Fibroblast of skin of abdomen (primary cell): ENCODE results near the gene RTL10.

Source experiments
- DNase-seq: peaks from one replicate; pipeline ENCODE4 v3.0.0-alpha.2; 2013

RTL10 gene

DNA sequence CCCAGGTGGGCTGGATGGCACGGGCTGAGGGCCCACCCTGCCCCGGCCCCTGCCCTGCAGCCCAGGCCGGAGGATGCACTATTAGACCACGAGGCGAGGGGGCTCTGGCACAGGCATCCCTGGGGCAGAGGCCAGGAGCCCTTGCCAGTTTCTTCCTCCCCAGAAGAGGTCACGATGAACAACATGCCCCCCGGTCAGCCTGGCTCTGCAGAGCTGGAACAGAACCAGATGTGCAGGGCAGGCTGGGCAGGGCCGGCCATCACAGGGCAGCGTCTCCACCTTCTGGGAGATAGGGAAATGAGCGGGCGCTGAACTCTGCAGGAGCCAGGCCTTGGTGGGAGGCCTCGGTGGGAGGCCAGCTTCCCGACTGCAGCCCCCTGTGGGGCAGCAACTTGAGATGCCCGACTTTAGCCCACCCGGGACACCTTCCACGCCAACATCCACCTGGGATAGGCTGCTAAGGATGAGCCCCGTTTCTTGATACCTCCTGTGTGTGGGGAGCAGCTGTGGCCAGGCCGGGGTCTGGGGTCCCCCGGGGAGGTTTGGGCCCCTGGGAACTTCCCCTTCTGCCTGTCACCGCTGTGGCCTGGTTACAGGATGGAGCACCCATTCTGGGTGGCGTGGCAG, 21.8 kb upstream of the RTL10 start:
- DNase-seq: no peak

DNA sequence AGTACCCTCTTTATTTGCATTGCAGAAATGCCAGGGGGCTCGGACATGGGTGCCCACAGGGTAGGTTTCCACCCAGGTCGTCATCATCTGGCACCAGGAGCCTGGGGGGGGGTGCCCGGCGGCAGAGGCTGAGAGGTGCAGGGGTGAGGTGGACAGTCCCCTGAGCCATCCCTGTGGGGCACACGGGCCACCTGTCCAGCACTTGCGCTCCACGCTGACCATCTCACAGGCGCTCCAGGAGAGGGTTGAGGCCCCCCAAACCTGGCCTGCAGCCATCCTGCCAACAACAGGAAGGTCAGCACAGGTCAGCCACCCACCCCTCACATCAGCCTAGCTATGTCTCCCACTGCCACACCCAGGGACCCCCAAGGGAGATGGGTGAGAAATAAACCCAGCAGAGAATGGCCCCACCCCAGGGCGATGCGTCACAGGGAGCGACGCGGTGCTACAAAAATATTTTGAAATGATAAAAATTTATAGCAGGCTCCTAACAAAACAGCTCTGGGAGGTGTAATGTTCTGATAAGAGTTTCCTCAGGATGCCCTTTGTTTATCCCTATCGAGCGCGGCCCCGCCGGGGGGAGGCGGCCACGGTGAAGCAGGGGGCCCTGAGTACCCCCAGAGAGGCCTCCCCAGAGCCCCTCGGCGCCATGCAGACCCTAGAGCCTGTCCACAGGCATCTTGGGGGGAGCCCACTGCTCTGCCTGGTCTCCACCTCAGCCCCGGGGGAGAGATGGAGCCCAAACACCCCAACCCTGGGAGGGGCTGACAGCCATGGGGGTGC, 21.0 kb upstream of the RTL10 start:
- no peak for DNase-seq

DNA sequence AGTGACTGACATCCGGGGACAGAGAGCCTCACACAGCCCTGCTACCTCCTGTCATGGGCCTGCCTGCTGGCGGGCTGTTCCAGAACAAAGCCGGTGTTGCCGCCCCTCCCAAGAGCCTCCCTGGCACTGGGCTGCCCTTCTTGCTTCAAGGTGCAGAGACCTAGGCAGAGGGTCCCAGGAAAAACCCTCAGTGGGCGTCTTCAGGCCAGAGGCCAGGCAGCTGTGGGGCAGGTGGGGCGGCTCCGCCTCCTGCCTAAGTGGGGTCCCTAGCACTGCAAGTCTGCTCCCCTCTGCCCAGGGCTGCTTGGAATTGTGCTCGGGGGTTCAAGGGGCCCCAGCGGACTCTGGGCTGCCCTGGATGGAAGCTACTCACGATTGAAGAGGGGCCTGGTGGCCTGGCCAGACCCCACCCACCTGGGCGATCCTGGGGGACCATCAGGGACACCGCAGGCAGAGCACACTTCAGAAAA, 20.4 kb upstream of the RTL10 start:
- no peak for DNase-seq

DNA sequence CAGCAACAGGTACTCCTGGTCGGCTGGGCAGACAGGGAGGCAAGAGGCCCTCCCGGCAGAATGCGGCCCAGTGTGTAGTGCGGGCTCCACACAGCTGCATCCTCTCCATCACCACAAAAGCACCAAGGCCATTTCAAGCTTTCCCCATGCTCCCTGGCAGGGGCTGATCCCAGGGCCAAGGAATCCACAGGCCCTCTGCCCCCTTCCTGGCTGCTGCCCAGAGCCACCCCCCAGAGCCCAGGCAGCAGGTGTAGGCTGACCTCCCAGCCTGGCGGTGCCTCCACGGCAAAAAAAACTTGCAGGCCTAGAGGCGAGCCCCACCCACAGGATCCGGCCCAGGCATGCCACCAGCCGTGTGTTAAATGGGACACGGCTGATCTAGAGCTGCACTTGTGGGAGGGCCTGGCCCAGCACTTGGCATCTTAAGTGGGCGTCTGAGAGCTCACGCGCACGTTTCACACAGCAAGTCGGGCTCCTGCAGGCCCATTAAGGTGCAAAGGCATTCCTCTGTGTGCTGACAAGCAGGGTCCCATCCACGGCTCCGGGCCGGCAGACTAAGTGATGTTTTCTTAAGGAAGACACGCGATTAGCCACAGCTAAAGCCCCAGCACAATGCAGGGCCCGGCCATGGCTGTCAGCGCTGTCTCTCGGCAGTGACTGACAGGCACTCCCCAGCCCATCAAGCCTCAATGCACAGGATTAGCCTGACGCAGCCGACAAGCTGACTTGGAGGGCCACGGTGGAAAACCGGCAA, 19.8 kb upstream of the RTL10 start:
- no peak for DNase-seq

DNA sequence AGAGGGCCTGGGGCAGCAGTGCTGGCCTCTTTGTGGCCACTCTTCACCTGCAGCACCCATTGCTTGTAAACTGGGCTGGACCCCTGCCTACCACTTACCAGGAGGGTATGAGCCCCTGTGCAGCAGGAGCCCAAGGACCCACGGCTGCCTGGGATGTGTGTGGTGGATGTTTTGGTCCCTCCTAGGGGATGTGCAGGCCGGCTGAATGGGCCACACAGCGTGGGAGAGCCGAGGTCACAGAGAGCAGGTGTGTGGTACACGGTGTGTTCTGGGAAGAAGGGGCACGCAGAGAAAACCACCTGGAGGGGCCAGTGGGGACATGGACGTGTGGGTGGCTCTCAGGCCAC, 19.3 kb upstream of the RTL10 start:
- DNase-seq: no peak

DNA sequence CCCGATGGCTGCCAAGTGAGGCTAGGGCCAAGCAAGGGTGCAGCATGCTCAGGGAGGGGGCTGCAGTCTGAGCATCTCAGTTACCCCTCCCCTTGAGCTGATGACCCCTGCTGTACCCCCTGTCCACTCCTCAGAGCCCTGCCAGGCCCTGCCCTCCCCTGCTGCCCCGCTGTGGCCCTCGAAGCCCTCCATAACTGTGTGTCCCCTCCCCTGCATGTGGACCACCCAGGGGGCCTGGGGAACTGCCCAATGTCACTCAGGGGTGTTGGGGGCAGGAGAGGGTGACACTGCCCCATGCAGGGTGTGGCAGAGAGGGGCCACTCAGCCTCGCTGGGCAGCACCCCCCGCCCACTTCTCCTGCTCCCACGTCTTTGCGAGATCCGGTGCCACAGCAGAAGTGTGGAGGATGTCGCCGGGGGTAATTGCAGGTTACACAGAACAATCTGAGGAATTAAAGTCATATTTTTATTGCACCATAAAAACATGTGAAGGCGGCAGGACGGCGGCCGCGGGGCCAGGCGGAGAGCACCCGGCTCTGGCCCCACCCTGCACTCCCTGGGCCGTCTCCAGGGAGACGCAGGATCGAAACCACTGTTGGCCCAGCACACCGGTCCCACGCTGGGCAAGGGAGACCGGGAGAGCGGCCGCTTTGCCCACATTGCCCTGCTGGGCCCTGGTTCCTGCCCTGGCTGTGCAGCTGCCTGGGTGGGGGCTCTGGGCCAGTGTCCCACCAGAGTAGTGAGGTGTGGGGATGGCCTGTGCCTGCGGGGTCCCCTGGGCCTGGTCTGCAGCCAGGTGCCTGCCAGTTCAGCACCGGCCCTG, 18.7 kb upstream of the RTL10 start:
- DNase-seq: no peak

DNA sequence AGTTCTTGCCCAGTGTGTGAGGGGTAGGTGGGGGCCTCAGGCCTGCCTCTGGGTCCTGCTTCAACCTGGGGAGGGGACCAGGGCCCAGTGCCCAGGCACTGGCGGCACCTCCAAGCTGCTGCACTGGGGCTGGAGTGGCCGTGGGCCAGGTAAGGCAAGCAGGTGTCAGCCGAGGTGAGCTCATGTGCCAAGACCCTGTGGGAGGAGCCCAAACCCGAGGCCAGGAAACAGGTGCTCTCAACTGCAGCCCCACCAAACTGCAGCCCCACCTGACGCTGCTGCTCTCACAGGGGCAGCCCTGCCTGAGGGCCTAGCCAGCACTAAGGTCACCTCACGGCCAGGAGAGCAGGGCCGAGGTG, 18.1 kb upstream of the RTL10 start:
- no peak for DNase-seq

DNA sequence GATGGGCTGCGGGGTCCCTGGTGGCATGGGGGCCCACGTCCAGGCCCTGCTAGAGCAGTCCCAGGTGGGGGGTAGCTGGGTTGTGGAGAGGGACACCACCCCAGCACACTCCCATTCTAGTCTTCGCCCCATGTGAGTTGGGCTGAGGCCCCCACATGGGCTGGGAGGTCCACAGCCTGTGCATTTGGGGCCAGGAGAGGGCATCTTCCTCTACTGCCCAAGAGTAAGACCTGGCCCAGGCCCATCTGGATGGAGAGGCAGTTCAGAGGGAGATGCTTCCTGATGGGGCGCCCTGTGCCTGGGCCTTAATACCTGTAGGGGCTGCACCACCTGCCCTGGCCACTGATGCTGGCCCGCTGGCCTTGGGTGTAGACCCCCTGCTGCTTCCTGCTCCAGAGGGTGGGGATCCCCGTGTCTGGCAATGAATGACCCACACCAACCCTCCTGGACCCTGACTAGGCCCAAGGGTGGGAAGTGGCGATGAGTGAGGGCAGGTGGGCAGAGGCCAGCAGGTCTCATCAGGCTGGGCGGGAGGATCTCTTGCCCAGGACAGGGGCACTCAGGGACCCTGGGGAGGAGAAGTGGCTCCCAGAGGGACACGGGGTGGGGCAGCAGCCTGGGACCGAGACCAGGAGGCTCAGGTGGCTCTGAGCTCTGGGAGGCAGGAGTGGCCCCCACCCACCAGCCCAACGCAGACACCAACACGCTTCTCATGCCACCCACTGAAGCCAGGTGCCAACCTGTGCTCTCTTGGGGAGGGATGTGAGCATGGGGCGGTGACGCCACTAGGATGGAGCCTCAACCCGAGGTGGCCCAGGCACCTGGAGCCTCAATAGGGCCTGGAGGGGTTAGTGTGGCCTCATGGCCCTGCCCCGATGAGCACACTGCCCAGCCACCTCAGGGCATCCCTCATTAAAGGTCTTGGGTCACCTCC, 17.4 kb upstream of the RTL10 start:
- DNase-seq: no peak

DNA sequence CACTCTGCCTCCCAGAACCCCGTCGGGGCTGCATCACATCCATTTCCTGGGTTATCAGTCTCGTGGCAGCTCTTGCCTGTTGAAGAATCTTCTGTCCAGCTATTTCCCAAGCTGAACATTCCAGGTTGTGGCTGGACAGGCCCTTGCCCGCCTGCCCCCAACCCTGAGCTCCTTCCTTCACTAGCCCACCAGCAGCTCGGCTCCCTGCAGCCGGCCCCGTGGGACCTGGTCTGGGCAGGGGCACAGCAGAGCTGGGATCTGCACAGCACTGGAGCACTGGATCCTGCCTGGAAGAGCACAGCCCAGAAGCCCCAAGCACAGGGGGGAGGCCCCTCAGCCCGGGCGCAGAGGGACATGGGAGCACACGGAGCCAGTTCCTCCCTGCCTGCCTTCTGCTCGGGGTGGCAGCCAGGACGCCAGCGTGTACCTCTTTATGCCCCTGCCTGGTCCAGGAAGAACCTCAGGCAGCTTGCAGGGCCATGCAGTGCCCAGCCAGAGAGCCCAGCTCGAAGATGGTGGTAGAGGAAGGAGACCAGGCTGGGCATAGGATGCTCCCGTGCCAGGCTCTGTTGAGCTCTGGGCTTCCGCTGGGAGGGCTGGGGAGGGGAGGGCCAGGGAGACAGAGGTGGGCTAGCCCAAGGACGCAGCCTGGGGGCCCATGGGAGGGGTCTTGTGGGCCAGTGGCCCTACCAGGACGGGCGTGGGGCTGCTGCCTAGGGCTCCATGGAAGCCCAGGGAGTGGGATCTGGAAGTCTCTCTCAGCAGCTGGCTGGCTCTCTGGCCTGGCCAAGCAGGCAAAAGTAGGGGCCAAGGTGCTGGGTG, 16.6 kb upstream of the RTL10 start:
- no peak for DNase-seq

DNA sequence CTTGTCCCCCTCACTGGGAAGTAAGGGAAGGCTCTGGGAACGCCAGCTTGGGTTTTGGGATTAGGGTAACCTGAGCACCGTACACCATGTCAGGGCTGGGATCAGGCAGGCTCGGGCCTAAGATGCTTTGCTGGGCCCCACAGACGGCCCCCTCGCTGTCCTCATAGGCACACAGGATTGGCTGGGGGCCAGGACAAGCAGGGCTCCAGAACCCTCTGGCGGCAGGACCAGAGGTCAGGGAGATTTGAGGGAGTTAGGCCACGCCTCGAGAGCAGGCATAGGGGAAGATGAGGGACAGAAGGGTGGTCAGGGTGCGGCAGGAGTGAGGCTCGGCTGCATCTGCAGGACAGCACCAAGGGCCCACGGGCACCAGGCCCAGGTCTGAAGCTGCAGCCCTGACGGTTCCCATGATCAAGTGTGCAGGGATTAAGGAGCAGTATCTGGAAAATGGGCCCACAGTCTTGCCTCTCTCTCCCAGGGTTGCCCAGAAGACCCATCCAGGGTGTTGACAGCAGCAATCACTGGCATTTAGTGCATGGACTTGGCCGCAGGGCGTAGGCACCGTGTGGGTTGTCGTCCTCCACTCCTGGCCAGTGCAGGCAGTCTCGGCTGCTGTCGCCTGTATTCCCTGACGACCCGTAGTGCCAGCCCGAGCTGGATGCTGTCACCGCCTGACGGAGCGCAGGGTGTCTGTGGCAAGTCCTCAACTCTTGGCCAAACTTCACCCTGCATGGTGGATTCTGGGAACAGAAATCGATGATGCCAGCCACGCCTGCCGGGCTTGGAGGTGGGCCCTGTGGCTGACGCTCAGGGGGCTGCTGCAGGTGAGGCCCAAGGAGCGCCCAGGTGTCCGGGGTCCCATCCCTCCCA, 15.7 kb upstream of the RTL10 start:
- no peak for DNase-seq

DNA sequence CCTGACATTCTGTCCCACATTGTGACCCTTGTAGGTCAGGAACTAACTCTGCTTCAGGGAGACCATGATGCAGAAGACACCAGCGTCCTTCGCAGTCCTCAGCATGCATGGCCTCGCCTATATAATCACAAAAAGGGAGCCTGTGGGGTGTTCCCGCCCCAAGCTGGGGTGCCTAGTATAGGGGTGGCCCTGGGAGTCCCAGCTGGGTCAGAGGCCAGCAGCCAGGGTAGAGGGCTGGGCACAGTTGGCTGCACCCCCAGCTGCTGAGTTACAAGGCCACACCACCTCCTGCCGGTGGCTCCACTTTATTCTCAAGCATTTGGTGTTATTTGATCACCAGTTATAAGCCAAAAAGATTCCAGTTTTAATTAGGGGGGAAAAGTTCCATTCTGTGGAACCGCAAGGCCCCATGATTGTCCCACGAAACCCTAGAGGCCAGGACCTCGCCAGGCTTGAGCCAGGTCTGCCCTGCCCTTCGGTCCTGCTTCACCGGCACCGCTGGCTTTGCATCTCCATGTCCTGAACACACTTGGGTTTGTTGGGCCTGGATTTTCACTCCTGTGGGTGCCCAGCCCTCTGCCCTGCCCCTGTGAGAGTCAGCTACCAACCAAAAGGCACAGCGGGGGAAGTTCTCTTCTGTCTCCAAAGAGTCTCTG, 15.0 kb upstream of the RTL10 start:
- no peak for DNase-seq

DNA sequence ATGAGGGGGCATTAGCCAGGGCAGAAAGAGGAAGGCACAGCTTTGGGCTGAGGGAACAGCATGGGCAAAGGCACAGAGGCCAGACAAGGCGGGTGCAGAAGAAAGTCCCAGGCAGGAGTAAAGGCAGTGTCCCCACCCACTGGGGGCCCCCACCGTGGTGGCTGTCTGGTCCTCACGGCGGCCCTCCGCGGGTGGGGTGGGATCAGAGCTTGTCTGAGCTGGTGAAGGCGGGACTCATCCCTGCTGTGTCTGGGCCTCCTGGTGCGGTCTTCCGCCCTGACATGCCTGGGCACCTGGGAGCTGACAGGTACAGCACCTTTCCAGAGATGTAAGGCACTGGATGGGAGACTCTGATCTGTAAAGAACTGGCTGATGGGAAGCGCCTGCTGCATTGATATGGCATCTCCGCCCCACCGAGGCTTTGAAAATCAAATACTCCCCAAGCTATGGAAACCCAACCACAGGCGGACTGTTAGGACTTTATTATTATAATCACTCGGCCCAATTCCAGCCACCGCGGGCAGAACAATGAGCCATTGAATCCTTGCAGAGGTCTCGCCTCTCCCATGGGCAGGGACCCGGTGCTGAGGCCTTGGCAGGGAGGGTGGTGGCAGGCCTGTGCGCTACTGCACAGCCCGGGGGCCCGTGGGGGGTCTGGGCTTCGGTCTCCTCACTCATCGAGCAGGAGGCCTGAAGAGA, 14.2 kb upstream of the RTL10 start:
- DNase-seq: no peak

DNA sequence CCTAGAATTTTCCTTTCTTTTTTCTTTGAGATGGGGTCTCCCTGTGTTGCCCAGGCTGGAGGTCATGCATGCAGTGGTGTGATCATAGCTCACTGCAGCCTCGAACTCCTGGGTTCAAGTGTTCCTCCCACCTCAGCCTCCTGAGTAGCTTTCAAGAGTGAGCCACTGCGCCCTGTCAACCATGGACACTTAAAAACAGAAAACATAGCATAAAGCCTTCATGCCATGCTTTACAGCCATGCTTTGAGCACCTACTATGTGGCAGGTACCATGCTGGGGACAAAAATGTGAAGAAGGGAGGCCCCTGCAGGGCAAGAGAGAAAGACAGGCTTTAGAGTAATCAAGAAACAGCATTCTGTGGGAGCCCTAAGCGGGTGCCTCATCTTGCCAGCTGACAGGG, 13.7 kb upstream of the RTL10 start:
- DNase-seq: no peak

DNA sequence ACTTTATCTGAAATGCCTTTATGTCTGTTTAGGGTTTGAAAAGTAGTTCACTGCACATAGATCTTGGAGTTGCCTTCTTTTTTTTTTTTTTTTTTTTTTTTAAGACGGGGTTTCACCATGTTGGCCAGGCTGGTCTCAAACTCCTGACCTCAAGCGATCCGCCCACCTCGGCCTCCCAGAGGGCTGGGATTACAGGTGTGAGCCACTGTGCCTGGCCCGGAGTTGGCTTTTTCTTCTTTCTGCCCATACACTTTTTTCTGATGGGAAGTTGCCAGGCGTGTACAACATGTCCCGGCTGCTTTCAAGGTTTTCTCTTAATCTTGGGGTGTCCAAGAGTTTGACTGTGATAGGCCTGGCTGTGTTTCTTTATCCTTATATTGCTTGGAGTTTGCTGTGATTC, 12.9 kb upstream of the RTL10 start:
- no peak for DNase-seq

DNA sequence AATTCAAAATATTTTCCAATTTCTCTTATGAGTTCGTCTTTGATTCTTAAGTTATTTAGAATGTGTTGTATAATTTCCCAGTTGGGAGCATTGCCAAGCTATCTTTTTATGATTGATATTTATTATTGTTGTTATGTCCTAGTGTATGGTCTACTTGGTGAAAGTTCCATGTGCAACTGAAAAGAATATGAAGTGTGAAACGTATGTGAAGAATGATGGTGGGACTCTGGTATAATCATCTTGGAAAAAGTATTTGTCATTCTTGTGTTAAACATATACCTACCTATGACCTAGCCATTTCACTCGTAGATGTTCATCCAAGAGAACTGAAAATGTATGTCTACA, 12.0 kb upstream of the RTL10 start:
- no peak for DNase-seq

DNA sequence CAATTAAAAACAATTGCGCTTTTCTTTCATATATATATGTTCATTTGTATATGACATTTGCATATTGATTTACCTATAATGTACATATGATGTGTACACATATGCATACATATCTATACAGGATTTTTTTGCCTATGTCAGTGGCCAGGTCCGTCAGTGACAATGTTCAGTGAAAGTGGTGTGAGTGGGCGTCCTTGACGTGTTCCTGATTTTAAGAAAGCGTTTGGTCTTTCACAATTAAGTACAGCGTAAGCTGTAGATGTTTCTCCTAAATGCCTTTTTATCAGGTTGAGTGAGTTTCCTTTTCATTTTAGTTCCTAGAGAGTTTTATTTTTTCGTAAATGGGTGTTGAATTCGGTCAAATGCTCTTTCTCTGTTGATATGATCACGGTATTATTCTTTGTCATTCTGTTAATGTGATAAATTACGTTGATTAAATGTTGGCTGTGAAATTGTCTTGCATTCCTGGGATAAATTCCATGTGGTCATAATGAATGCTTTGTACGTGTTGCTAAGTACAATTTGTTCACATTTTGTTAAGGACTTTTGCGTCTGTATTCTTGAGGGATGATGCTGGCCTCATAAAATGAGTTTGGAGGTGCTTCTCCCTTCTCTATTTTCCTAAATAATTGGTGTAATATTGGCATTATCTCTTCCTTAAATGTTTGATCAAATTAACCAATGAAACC, 10.6 kb upstream of the RTL10 start:
- no peak for DNase-seq

DNA sequence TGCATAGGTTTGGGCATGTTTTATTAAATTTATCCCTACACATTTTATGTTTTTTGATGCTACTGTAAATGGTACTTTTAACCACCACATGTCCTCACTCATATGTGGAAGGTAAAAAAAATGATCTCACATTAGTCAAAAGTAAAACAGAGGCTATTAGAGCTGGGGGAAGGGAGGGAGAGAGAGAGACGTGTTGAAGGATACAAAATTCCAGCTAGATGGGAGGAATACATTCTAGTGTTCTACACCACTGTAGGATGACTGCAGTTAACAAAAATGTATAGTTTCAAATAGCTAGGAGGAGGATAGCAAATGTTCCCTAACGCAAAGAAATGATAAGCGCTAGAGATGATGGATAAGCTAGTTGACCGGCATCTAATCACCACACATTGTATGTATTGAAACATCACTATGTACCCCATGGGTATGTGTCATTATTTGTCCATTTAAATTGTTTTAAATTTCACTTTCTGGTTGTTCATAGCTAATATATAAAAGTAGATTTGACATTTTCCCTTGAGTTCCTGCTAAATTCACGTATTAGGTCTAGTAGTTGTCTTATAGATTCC, 9.9 kb upstream of the RTL10 start:
- peak; percentile 67 for DNase-seq

DNA sequence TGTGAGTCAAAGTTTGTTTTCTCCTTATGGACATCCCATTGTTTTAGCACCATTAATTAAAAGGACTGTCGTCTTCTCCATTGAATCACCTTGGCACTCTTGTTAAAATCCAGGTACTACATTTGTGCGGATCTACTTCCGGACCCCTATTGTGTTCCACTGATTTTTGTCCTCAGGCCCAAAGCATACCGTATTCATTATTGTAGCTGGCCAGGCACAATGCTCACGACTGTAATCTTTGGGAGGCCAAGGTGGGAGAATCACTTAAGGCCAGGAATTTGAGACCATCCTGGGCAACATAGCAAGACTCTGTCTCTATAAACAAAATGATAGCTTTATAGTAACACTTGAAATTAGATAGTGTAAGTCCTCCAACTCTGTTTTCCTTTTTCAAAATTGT, 8.9 kb upstream of the RTL10 start:
- no peak for DNase-seq
